SH-SY5Y (cell line): ENCODE results near the gene ADARB1.

Experiments used
- GATA2 ChIP-seq: IDR thresholded peaks from 2 replicates; pipeline ENCODE4 v1.6.1; 2011; ENCODE audit warnings: mild to moderate bottlenecking, low read depth, low read length
- GATA3 ChIP-seq: IDR thresholded peaks from 2 replicates; pipeline ENCODE4 v1.6.1; 2011; ENCODE audit warnings: low read depth, mild to moderate bottlenecking, low read length, moderate library complexity

DNA sequence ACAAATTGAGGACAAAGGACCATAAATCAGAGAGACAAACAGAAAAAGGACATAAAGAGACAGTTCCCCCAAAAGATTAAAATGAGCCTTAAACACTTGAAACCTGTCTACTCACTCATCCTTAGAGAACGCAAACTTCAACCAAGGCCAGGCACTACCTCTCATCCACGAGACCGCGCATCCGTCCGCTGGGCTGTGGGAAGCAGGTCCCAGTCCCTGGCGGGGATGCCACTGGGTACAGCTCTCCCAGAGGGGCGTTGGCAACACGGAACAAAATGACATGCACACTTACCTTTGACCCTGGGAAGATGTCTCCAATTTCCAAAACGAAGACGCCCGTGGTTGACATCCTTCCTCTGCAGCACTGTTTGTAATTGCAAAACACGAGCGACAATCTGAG is 16.5 kb upstream of the ADARB1 start:
- TF ChIP-seq GATA2 (no peak), GATA3 (no peak)
